H1 (cell line): ENCODE measurements around the gene ZSCAN20. TPM values are rescaled to one million over a fixed set of nuclear protein-coding genes. Genes with fewer than 3 reads are reported as not detected.

Source experiments
- CTCF ChIA-PET: fragments of 300-600 bp; sonication (Branson Sonifier 250); formaldehyde crosslinking; loops from one replicate; lab custom pipeline; 2021; ENCODE audit not compliant: partially characterized antibody; lab: Charles Lee
- POLR2A ChIA-PET: fragments of 300-600 bp; sonication (Branson Sonifier 250); formaldehyde crosslinking; loops from one replicate; lab custom pipeline; 2021; ENCODE audit warnings: inconsistent platforms; ENCODE audit not compliant: partially characterized antibody; lab: Charles Lee
- DNase-seq, 2 experiments: peaks; one replicate each; pipeline versions ENCODE4 v3.0.0 to v3.0.0-alpha.2; 2010 to 2022; ENCODE audit warnings: low spot score in 2 of 2, low read depth in 1 of 2, mixed read lengths in 1 of 2
- FAIRE-seq: peaks from 2 replicates; lab custom pipeline; 2011; peaks lifted over from hg19 to GRCh38; lab: Jason Lieb, UNC
- H2AFZ ChIP-seq: 2 replicates; pipeline ENCODE4 v1.8.1; 2012; ENCODE audit warnings: low read length, inconsistent platforms
- H2AK5ac ChIP-seq: 2 replicates; pipeline ENCODE4 v1.6.1; 2013; ENCODE audit warnings: low read depth, low read length
- H2BK120ac ChIP-seq: replicated peaks from 2 replicates; pipeline ENCODE3; 2013; ENCODE audit warnings: low read depth, low read length, inconsistent platforms
- H2BK12ac ChIP-seq: 2 replicates; pipeline ENCODE4 v1.6.1; 2013; ENCODE audit warnings: low read depth, low read length
- H2BK15ac ChIP-seq: 2 replicates; pipeline ENCODE4 v1.6.1; 2013; ENCODE audit warnings: low read length
- H2BK20ac ChIP-seq: 2 replicates; pipeline ENCODE4 v1.6.1; 2013; ENCODE audit warnings: low read length
- H2BK5ac ChIP-seq: 2 replicates; pipeline ENCODE4 v1.6.1; 2013; ENCODE audit warnings: low read depth, low read length
- H3K14ac ChIP-seq: 2 replicates; pipeline ENCODE4 v1.6.1; 2013; ENCODE audit warnings: inconsistent platforms; ENCODE audit not compliant: insufficient read length
- H3K18ac ChIP-seq: 2 replicates; pipeline ENCODE4 v1.6.1; 2013; ENCODE audit warnings: low read length; ENCODE audit errors: extremely low read depth
- H3K23ac ChIP-seq: 2 replicates; pipeline ENCODE4 v1.6.1; 2013; ENCODE audit warnings: inconsistent platforms; ENCODE audit not compliant: insufficient read length
- H3K23me2 ChIP-seq: 2 replicates; pipeline ENCODE4 v1.6.1; 2013; ENCODE audit warnings: low read depth, low read length
- H3K27ac ChIP-seq: 2 replicates; pipeline ENCODE4 v1.6.1; 2011; ENCODE audit warnings: low read depth, low read length, inconsistent platforms
- H3K27me3 ChIP-seq, 4 experiments: replicated peaks in 1 of 4; 1 replicate in 1 of 4; 2 replicates in 3 of 4; pipeline versions ENCODE4 v1.6.1 to v1.8.1; 2011 to 2013; ENCODE audit warnings: low read length in 3 of 4, mild to moderate bottlenecking in 3 of 4, inconsistent platforms in 2 of 4, mixed read lengths in 2 of 4, moderate library complexity in 1 of 4; ENCODE audit not compliant: control insufficient read depth in 3 of 4, insufficient read depth in 3 of 4; ENCODE audit errors: extremely low read depth in 1 of 4
- H3K36me3 ChIP-seq, 4 experiments: 2 replicates each; pipeline versions ENCODE4 v1.6.1 to v1.8.1; 2011 to 2013; ENCODE audit warnings: mild to moderate bottlenecking in 4 of 4, low read length in 3 of 4, moderate library complexity in 2 of 4, control low read depth in 1 of 4, inconsistent platforms in 1 of 4; ENCODE audit not compliant: insufficient read depth in 4 of 4, control insufficient read depth in 2 of 4
- H3K4ac ChIP-seq: replicated peaks from 2 replicates; pipeline ENCODE3; 2013; ENCODE audit warnings: low read length, low read depth, mixed read lengths, inconsistent platforms; ENCODE audit not compliant: insufficient read length
- H3K4me1 ChIP-seq, 4 experiments: replicated peaks in 1 of 4; 1 replicate in 1 of 4; 2 replicates in 3 of 4; pipeline versions ENCODE4 v1.6.1 to v1.8.1; 2011 to 2013; ENCODE audit warnings: low read length in 3 of 4, inconsistent platforms in 2 of 4, mixed read lengths in 1 of 4; ENCODE audit not compliant: insufficient read depth in 4 of 4, control insufficient read depth in 3 of 4
- H3K4me2 ChIP-seq, 2 experiments: 2 replicates each; pipeline versions ENCODE4 v1.6.1 to v1.8.1; 2011 to 2013; ENCODE audit warnings: low read depth in 2 of 2, low read length in 2 of 2, control low read depth in 1 of 2, inconsistent platforms in 1 of 2, mild to moderate bottlenecking in 1 of 2; ENCODE audit not compliant: insufficient read depth in 1 of 2
- H3K4me3 ChIP-seq, 4 experiments: fragments of 200-600, 300-600 bp in 1 of 4; sonication (generic), shearing (Covaris generic), sonication (Bioruptor Twin) in 1 of 4; 2 replicates each; pipeline versions ENCODE4 v1.5.1 to v1.8.1; 2011 to 2016; ENCODE audit warnings: low read length in 4 of 4, low read depth in 3 of 4, control low read depth in 2 of 4, inconsistent platforms in 2 of 4, mild to moderate bottlenecking in 2 of 4, mixed read lengths in 1 of 4, moderate library complexity in 1 of 4; ENCODE audit not compliant: insufficient read depth in 2 of 4; ENCODE audit errors: extremely low read depth in 1 of 4
- H3K56ac ChIP-seq: replicated peaks from 2 replicates; pipeline ENCODE3; 2013; ENCODE audit warnings: low read depth, mild to moderate bottlenecking, mixed read lengths, low read length, inconsistent platforms; ENCODE audit not compliant: insufficient read length
- H3K79me1 ChIP-seq: 2 replicates; pipeline ENCODE4 v1.6.1; 2013; ENCODE audit warnings: low read depth, low read length, control low read depth
- H3K79me2 ChIP-seq, 2 experiments: 2 replicates each; pipeline versions ENCODE4 v1.6.1 to v1.8.1; 2012 to 2013; ENCODE audit warnings: low read length in 2 of 2, mild to moderate bottlenecking in 2 of 2, inconsistent platforms in 1 of 2; ENCODE audit not compliant: insufficient read depth in 2 of 2, control insufficient read depth in 1 of 2
- H3K9ac ChIP-seq, 4 experiments: replicated peaks in 1 of 4; 1 replicate in 1 of 4; 2 replicates in 3 of 4; pipeline versions ENCODE4 v1.6.1 to v1.8.1; 2011 to 2013; ENCODE audit warnings: low read depth in 3 of 4, low read length in 3 of 4, control low read depth in 2 of 4, mild to moderate bottlenecking in 2 of 4, moderate library complexity in 2 of 4, inconsistent platforms in 1 of 4; ENCODE audit errors: extremely low read depth in 1 of 4
- H3K9me3 ChIP-seq, 2 experiments: 2 replicates each; pipeline versions ENCODE4 v1.6.1 to v1.8.1; 2012 to 2013; ENCODE audit warnings: mild to moderate bottlenecking in 2 of 2, moderate library complexity in 2 of 2, control low read depth in 1 of 2, inconsistent platforms in 1 of 2, low read depth in 1 of 2, low read length in 1 of 2, mixed read lengths in 1 of 2; ENCODE audit not compliant: insufficient read depth in 2 of 2
- H4K20me1 ChIP-seq, 2 experiments: replicated peaks in 1 of 2; 2 replicates each; pipeline versions ENCODE3 to v1.8.1; 2011 to 2013; ENCODE audit warnings: inconsistent platforms in 2 of 2, low read length in 2 of 2, mild to moderate bottlenecking in 1 of 2; ENCODE audit not compliant: insufficient read depth in 2 of 2, control insufficient read depth in 1 of 2
- H4K5ac ChIP-seq: 2 replicates; pipeline ENCODE4 v1.6.1; 2013; ENCODE audit warnings: low read length, low read depth, mixed read lengths, inconsistent platforms; ENCODE audit not compliant: insufficient read length
- H4K8ac ChIP-seq: 2 replicates; pipeline ENCODE4 v1.8.0; 2013; ENCODE audit warnings: mild to moderate bottlenecking, moderate library complexity, low read length, inconsistent platforms; ENCODE audit not compliant: insufficient read depth; ENCODE audit errors: extremely low read depth
- H4K91ac ChIP-seq: replicated peaks from 2 replicates; pipeline ENCODE3; 2013; ENCODE audit warnings: low read length, mixed read lengths, inconsistent platforms; ENCODE audit not compliant: insufficient read length
- CTCF ChIP-seq, 3 experiments: IDR thresholded peaks; 1 replicate in 2 of 3; 2 replicates in 1 of 3; pipeline versions ENCODE4 v1.5.1 to v1.6.1; 2011; ENCODE audit warnings: low read length in 3 of 3, mild to moderate bottlenecking in 3 of 3, inconsistent platforms in 2 of 3, low read depth in 1 of 3, moderate library complexity in 1 of 3; ENCODE audit not compliant: insufficient read depth in 1 of 3; ENCODE audit errors: control extremely low read depth in 1 of 3
- FOSL1 ChIP-seq: IDR thresholded peaks from 2 replicates; pipeline ENCODE4 v1.6.1; 2011; ENCODE audit warnings: mild to moderate bottlenecking, low read depth, low read length, moderate library complexity; ENCODE audit not compliant: insufficient read depth
- JUND ChIP-seq: IDR thresholded peaks from 2 replicates; pipeline ENCODE4 v1.6.1; 2011; ENCODE audit warnings: mild to moderate bottlenecking, improper control_type of control experiment, low read length
- POU5F1 ChIP-seq: IDR thresholded peaks from 2 replicates; pipeline ENCODE4 v1.6.1; 2011; ENCODE audit warnings: low read depth, mild to moderate bottlenecking, low read length, moderate library complexity
- RAD21 ChIP-seq, 2 experiments: IDR thresholded peaks in 1 of 2; conservative IDR thresholded peaks in 1 of 2; 2 replicates each; pipeline ENCODE4 v1.6.1; 2011; ENCODE audit warnings: low read depth in 2 of 2, low read length in 2 of 2, improper control_type of control experiment in 1 of 2, inconsistent platforms in 1 of 2, mild to moderate bottlenecking in 1 of 2, moderate library complexity in 1 of 2
- RNF2 ChIP-seq: fragments of 200-900, 300-1000 bp; sonication (generic); IDR thresholded peaks from 2 replicates; pipeline ENCODE4 v1.7.1; 2016; ENCODE audit warnings: borderline replicate concordance, low read depth, mild to moderate bottlenecking, antibody characterized with exemption, low read length; ENCODE audit not compliant: poor library complexity, severe bottlenecking; ENCODE audit errors: missing control alignments
- SP1 ChIP-seq: IDR thresholded peaks from 2 replicates; pipeline ENCODE4 v1.6.1; 2011; ENCODE audit warnings: low read depth, low read length
- SP2 ChIP-seq: IDR thresholded peaks from 2 replicates; pipeline ENCODE4 v1.6.1; 2012; ENCODE audit warnings: mild to moderate bottlenecking, low read length, inconsistent platforms
- TBP ChIP-seq: IDR thresholded peaks from 2 replicates; pipeline ENCODE4 v1.6.1; 2011; ENCODE audit warnings: low read depth, low read length, improper control_type of control experiment
- WGBS, 2 experiments: shearing (Covaris generic) in 1 of 2; methylation state at CpG; one replicate each; pipeline versions ENCODE4 v1.1.6 to v1.1.7; 2013 to 2015; ENCODE audit warnings: low lambda C conversion rate in 2 of 2, mixed read lengths in 2 of 2, inconsistent platforms in 1 of 2, low coverage in 1 of 2, missing lambda C conversion rate in 1 of 2; ENCODE audit not compliant: insufficient replicate concordance in 2 of 2, insufficient coverage in 1 of 2, insufficient read length in 1 of 2; ENCODE audit errors: extremely low coverage in 1 of 2, missing lambda C conversion rate in 1 of 2; 5-methylcytosine and 5-hydroxymethylcytosine counted together
- polyA plus RNA-seq, 7 experiments: library from polyadenylated mRNA; depleted of rRNA in 3 of 7; stranded (reverse) in 5 of 7; unstranded in 2 of 7; fragments of >200 nt in 5 of 7; fragments of 200-250 nt in 2 of 7; gene quantifications; 1 replicate in 5 of 7; 2 replicates in 1 of 7; 4 replicates in 1 of 7; pipeline versions ENCODE4 v1.2.1 to v1.2.3, GENCODE V29; 2011 to 2013; ENCODE audit warnings: missing spikeins in 2 of 7, mixed read lengths in 2 of 7
- total RNA-seq: library from RNA; stranded (reverse); fragmentation: NEBNext Ultra II Directional; extraction: Animal tissue kit (Norgen Biotek cat#: 25700); gene quantifications from 2 replicates; pipeline ENCODE4 v1.2.1, GENCODE V29; 2021

Gene ZSCAN20
- total and polyA plus RNA-seq, 2 of the 8 experiments (the other 6 are each of a cell fraction or from before 2014, with no cell fraction given): 0.70 to 3.4 TPM

- Histone ChIP-seq H3K18ac (no peak overlapping the region), H2BK15ac (no peak overlapping the region), H3K23ac (no peak overlapping the region), H3K9ac (no peak overlapping the region), H3K4me2 (no peak overlapping the region), H2BK120ac (no peak overlapping the region), H3K4me3 (no peak overlapping the region), H3K27ac (no peak overlapping the region), H3K9me3 (no peaks in the 10 kb centered on the region), H4K8ac (no peak overlapping the region), H3K14ac (no peak overlapping the region), H3K4me1 (peaks cover 0 to 15% (median 5%) of the 10 kb centered on the region in 4 experiments), H3K23me2 (peaks cover 5% of the 10 kb centered on the region; the same call in 1 of the 2 replicates), H3K4ac (no peak overlapping the region), H2AFZ (no peak overlapping the region), H4K20me1 (no peaks in the 10 kb centered on the region), H2BK20ac (no peak overlapping the region), H2AK5ac (no peak overlapping the region), H3K36me3 (no peaks in the 10 kb centered on the region), H3K27me3 (peaks cover 0 to 22% (median 13%) of the 10 kb centered on the region in 4 experiments; a peak in 5 of 7 replicates), H4K5ac (no peak overlapping the region), H4K91ac (no peak overlapping the region), H3K79me1 (no peaks in the 10 kb centered on the region), H3K79me2 (no peaks in the 10 kb centered on the region), H2BK12ac (no peak overlapping the region), H3K56ac (no peak overlapping the region), H2BK5ac (no peak overlapping the region)
- DNase-seq (no peak), FAIRE-seq (no peak)
- WGBS, 2 experiments: 87% methylated on average over 3 of the region's 3 CpGs; no CpG with 5 or more reads in 1 of the 2 experiments
- CTCF ChIA-PET: interaction anchor here (1.2 to 2.7 kb wide), 3 partner anchors 21 to 135 kb away, joined by 3 to 12 read pairs (median 5); no protein-coding TSS in a partner anchor
- POLR2A ChIA-PET: no interaction called here
- TF ChIP-seq CTCF (IDR thresholded peaks at IDR 0.05; ENCODE audit: control extremely low read depth in 1 of 3, insufficient read depth in 1 of 3, low read depth in 1 of 3, low read length in 3 of 3): no peak
- no peak for TF ChIP-seq RNF2
- no peak for TF ChIP-seq RAD21 (IDR thresholded peaks at IDR 0.05 in 1 of 2, conservative IDR thresholded peaks at IDR 0.05 in 1 of 2; ENCODE audit: low read depth in 2 of 2, low read length in 2 of 2)
- TF ChIP-seq TBP: no peak
- no peak for TF ChIP-seq POU5F1
- TF ChIP-seq JUND: no peak
- no peak for TF ChIP-seq FOSL1
- TF ChIP-seq SP2: no peak
- no peak for TF ChIP-seq SP1
Observed at GRCh38 chr1:33433509-33434362, 38.7 kb upstream of the ZSCAN20 start.
